ENCODE data around the gene KAZN.

Gene KAZN

GRCh38 chr1:14941864-14942263 is 343.4 kb downstream of the KAZN start:
- Histone ChIP-seq H3K9me3 (ENCODE audit: control insufficient read depth in 1 of 2, low read length in 2 of 2) (no peaks in the 10 kb centered on the region), H3K36me3 (ENCODE audit: control insufficient read depth in 1 of 2, insufficient read depth in 2 of 2, low read length in 2 of 2) (no peaks in the 10 kb centered on the region), H3K9ac (ENCODE audit: low read depth in 1 of 2, low read length in 2 of 2) (no peak overlapping the region), H3K27me3 (ENCODE audit: control insufficient read depth in 1 of 2, insufficient read depth in 2 of 2, low read length in 2 of 2) (no peaks in the 10 kb centered on the region), H3K4me1 (ENCODE audit: control insufficient read depth in 1 of 2, insufficient read depth in 2 of 2, low read length in 2 of 2) (peaks cover 6 to 12% of the 10 kb centered on the region in 2 donors), H3K4me3 (ENCODE audit: low read depth in 1 of 2, low read length in 2 of 2) (no peak overlapping the region), H3K27ac (ENCODE audit: low read depth, low read length) (no peak overlapping the region)

GRCh38 chr1:14944471-14944985 is 346.0 kb downstream of the KAZN start:
- peaks cover 6 to 12% of the 10 kb centered on the region in 2 donors for H3K4me1 ChIP-seq (ENCODE audit: control insufficient read depth in 1 of 2, insufficient read depth in 2 of 2, low read length in 2 of 2)

GRCh38 chr1:14945132-14946010 is 346.9 kb downstream of the KAZN start:
- no peak overlapping the region for H3K9ac ChIP-seq (ENCODE audit: low read depth in 1 of 2, low read length in 2 of 2)

More at GRCh38 chr1:14944471-14944985, 346.0 kb downstream of the KAZN start:
- Histone ChIP-seq H3K27me3 (ENCODE audit: control insufficient read depth in 1 of 2, insufficient read depth in 2 of 2, low read length in 2 of 2) (no peaks in the 10 kb centered on the region), H3K9ac (ENCODE audit: low read depth in 1 of 2, low read length in 2 of 2) (no peak overlapping the region), H3K4me3 (ENCODE audit: low read depth in 1 of 2, low read length in 2 of 2) (no peak overlapping the region), H3K27ac (ENCODE audit: low read depth, low read length) (peak overlapping the region; percentile 36), H3K36me3 (ENCODE audit: control insufficient read depth in 1 of 2, insufficient read depth in 2 of 2, low read length in 2 of 2) (no peaks in the 10 kb centered on the region), H3K9me3 (ENCODE audit: control insufficient read depth in 1 of 2, low read length in 2 of 2) (no peaks in the 10 kb centered on the region)

GRCh38 chr1:14946011-14946359 is 347.5 kb downstream of the KAZN start:
- Histone ChIP-seq H3K27ac (ENCODE audit: low read depth, low read length) (peak overlapping the region; percentile 62), H3K36me3 (ENCODE audit: control insufficient read depth in 1 of 2, insufficient read depth in 2 of 2, low read length in 2 of 2) (no peaks in the 10 kb centered on the region), H3K4me1 (ENCODE audit: control insufficient read depth in 1 of 2, insufficient read depth in 2 of 2, low read length in 2 of 2) (peaks cover 6 to 9% of the 10 kb centered on the region in 2 donors), H3K27me3 (ENCODE audit: control insufficient read depth in 1 of 2, insufficient read depth in 2 of 2, low read length in 2 of 2) (no peaks in the 10 kb centered on the region), H3K9me3 (ENCODE audit: control insufficient read depth in 1 of 2, low read length in 2 of 2) (no peaks in the 10 kb centered on the region), H3K9ac (ENCODE audit: low read depth in 1 of 2, low read length in 2 of 2) (no peak overlapping the region), H3K4me3 (ENCODE audit: low read depth in 1 of 2, low read length in 2 of 2) (no peak overlapping the region)

More at GRCh38 chr1:14945132-14946010, 346.9 kb downstream of the KAZN start:
- Histone ChIP-seq H3K27ac (ENCODE audit: low read depth, low read length) (peak overlapping the region; percentile 62), H3K36me3 (ENCODE audit: control insufficient read depth in 1 of 2, insufficient read depth in 2 of 2, low read length in 2 of 2) (no peaks in the 10 kb centered on the region), H3K4me1 (ENCODE audit: control insufficient read depth in 1 of 2, insufficient read depth in 2 of 2, low read length in 2 of 2) (peaks cover 6 to 11% of the 10 kb centered on the region in 2 donors), H3K4me3 (ENCODE audit: low read depth in 1 of 2, low read length in 2 of 2) (no peak overlapping the region), H3K9me3 (ENCODE audit: control insufficient read depth in 1 of 2, low read length in 2 of 2) (no peaks in the 10 kb centered on the region), H3K27me3 (ENCODE audit: control insufficient read depth in 1 of 2, insufficient read depth in 2 of 2, low read length in 2 of 2) (no peaks in the 10 kb centered on the region)

- Histone ChIP-seq H3K4me3 (ENCODE audit: low read depth in 1 of 2, low read length in 2 of 2) (no peak overlapping the region), H3K9me3 (ENCODE audit: control insufficient read depth in 1 of 2, low read length in 2 of 2) (no peaks in the 10 kb centered on the region), H3K27ac (ENCODE audit: low read depth, low read length) (no peak overlapping the region), H3K27me3 (ENCODE audit: control insufficient read depth in 1 of 2, insufficient read depth in 2 of 2, low read length in 2 of 2) (no peaks in the 10 kb centered on the region), H3K4me1 (ENCODE audit: control insufficient read depth in 1 of 2, insufficient read depth in 2 of 2, low read length in 2 of 2) (peaks cover 6 to 9% of the 10 kb centered on the region in 2 donors), H3K9ac (ENCODE audit: low read depth in 1 of 2, low read length in 2 of 2) (no peak overlapping the region), H3K36me3 (ENCODE audit: control insufficient read depth in 1 of 2, insufficient read depth in 2 of 2, low read length in 2 of 2) (no peaks in the 10 kb centered on the region)
Measured at GRCh38 chr1:14946684-14947238, 348.3 kb downstream of the KAZN start.

- no peak overlapping the region for H3K4me3 ChIP-seq (ENCODE audit: low read depth in 1 of 2, low read length in 2 of 2)
Measured at GRCh38 chr1:14947421-14947820, 348.9 kb downstream of the KAZN start.

GRCh38 chr1:14948112-14948652 is 349.7 kb downstream of the KAZN start:
- H3K9ac ChIP-seq (ENCODE audit: low read depth in 1 of 2, low read length in 2 of 2): no peak overlapping the region
- no peak overlapping the region for H3K4me3 ChIP-seq (ENCODE audit: low read depth in 1 of 2, low read length in 2 of 2)
- H3K27me3 ChIP-seq (ENCODE audit: control insufficient read depth in 1 of 2, insufficient read depth in 2 of 2, low read length in 2 of 2): no peaks in the 10 kb centered on the region
- no peak overlapping the region for H3K27ac ChIP-seq (ENCODE audit: low read depth, low read length)
- peaks cover 6 to 9% of the 10 kb centered on the region in 2 donors for H3K4me1 ChIP-seq (ENCODE audit: control insufficient read depth in 1 of 2, insufficient read depth in 2 of 2, low read length in 2 of 2)
- no peaks in the 10 kb centered on the region for H3K36me3 ChIP-seq (ENCODE audit: control insufficient read depth in 1 of 2, insufficient read depth in 2 of 2, low read length in 2 of 2)
- H3K9me3 ChIP-seq (ENCODE audit: control insufficient read depth in 1 of 2, low read length in 2 of 2): no peaks in the 10 kb centered on the region

More at GRCh38 chr1:14947421-14947820, 348.9 kb downstream of the KAZN start:
- H3K4me1 ChIP-seq (ENCODE audit: control insufficient read depth in 1 of 2, insufficient read depth in 2 of 2, low read length in 2 of 2): peaks cover 6 to 9% of the 10 kb centered on the region in 2 donors
- H3K27ac ChIP-seq (ENCODE audit: low read depth, low read length): no peak overlapping the region
- H3K9me3 ChIP-seq (ENCODE audit: control insufficient read depth in 1 of 2, low read length in 2 of 2): no peaks in the 10 kb centered on the region
- H3K9ac ChIP-seq (ENCODE audit: low read depth in 1 of 2, low read length in 2 of 2): no peak overlapping the region
- no peaks in the 10 kb centered on the region for H3K27me3 ChIP-seq (ENCODE audit: control insufficient read depth in 1 of 2, insufficient read depth in 2 of 2, low read length in 2 of 2)
- H3K36me3 ChIP-seq (ENCODE audit: control insufficient read depth in 1 of 2, insufficient read depth in 2 of 2, low read length in 2 of 2): no peaks in the 10 kb centered on the region

GRCh38 chr1:14949270-14949835 is 350.9 kb downstream of the KAZN start:
- Histone ChIP-seq H3K9me3 (ENCODE audit: control insufficient read depth in 1 of 2, low read length in 2 of 2) (no peaks in the 10 kb centered on the region), H3K36me3 (ENCODE audit: control insufficient read depth in 1 of 2, insufficient read depth in 2 of 2, low read length in 2 of 2) (no peaks in the 10 kb centered on the region), H3K27ac (ENCODE audit: low read depth, low read length) (no peak overlapping the region), H3K9ac (ENCODE audit: low read depth in 1 of 2, low read length in 2 of 2) (no peak overlapping the region), H3K4me3 (ENCODE audit: low read depth in 1 of 2, low read length in 2 of 2) (no peak overlapping the region), H3K4me1 (ENCODE audit: control insufficient read depth in 1 of 2, insufficient read depth in 2 of 2, low read length in 2 of 2) (peaks cover 5 to 6% of the 10 kb centered on the region in 2 donors), H3K27me3 (ENCODE audit: control insufficient read depth in 1 of 2, insufficient read depth in 2 of 2, low read length in 2 of 2) (no peaks in the 10 kb centered on the region)

DNA sequence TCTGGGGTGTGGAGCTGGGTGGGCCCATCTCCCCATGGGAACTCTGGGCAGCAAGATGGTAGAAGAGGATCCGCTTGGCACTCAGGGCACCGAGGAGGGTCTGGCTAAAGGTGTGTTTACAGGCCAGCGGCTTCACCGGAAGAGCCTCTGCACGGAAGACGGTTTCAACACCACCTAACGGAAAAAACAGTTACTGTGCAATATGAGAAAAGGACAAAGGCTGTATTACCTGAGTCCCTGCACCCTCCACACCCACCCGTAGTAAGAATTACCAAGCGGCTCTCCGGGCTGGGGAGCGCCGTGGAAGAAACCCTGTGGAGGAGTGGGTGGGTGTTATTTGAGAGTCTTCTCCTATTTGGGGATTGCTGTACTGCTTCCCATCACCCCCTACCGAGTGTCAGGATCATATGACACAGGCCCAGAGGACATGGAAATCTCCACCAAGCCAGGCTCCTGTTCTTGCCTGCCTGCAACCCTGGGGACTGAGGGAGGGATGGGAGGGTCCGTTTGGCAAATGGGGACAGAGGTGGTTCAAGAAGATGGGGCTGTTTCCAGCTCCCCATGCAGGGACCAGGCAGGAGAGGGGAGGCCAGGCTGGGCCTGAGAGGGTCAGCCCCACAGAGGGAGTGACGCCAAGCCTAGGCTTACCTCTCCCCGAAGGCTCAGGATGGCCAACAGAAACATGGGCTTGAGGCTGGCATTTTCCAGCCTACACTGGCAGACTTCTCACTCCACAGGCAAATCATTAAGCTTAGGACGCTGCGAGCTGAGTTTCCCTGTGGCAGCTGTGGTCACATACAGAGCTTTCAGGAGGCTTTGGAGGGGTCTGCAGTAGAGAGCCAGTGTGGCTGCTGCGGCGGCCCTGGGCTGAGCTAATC is 351.6 kb downstream of the KAZN start:
- Histone ChIP-seq H3K9ac (ENCODE audit: low read depth in 1 of 2, low read length in 2 of 2) (no peak overlapping the region), H3K27me3 (ENCODE audit: control insufficient read depth in 1 of 2, insufficient read depth in 2 of 2, low read length in 2 of 2) (no peaks in the 10 kb centered on the region), H3K9me3 (ENCODE audit: control insufficient read depth in 1 of 2, low read length in 2 of 2) (no peaks in the 10 kb centered on the region), H3K4me1 (ENCODE audit: control insufficient read depth in 1 of 2, insufficient read depth in 2 of 2, low read length in 2 of 2) (no peaks in the 10 kb centered on the region), H3K36me3 (ENCODE audit: control insufficient read depth in 1 of 2, insufficient read depth in 2 of 2, low read length in 2 of 2) (no peaks in the 10 kb centered on the region), H3K4me3 (ENCODE audit: low read depth in 1 of 2, low read length in 2 of 2) (no peak overlapping the region), H3K27ac (ENCODE audit: low read depth, low read length) (no peak overlapping the region)
